Stimulated activated CD4-positive, alpha-beta T cell treated with anti-CD3 and anti-CD28 coated beads, TNF-alpha, amount 100 ng/mL, for 24 hours (primary cell): ENCODE measurements around the gene ZNF275.
A peak's percentile ranks its signal among the peaks of the same experiment; 100 is the strongest.
"Not testable (repeated sequence)": the region's sequence is repeated elsewhere in the genome, so short reads cannot be mapped to it uniquely, and the experiment has no call there.

Source experiments
- DNase-seq, 3 experiments: peaks; one replicate each; pipeline ENCODE4 v3.0.0-alpha.2; 2020; ENCODE audit warnings: low read depth in 3 of 3

Gene ZNF275

GRCh38 chrX:153387987-153388721 is 54.2 kb downstream of the ZNF275 start:
- no peak for DNase-seq

GRCh38 chrX:153388722-153389459 is 54.9 kb downstream of the ZNF275 start:
- no peak for DNase-seq

- DNase-seq, result not testable (repeated sequence)
Observed at GRCh38 chrX:153389460-153389768, 55.5 kb downstream of the ZNF275 start.

- DNase-seq, result no peak
Observed at GRCh38 chrX:153392642-153393321, 58.8 kb downstream of the ZNF275 start.

- no peak for DNase-seq
Observed at GRCh38 chrX:153394612-153395011, 60.7 kb downstream of the ZNF275 start.

GRCh38 chrX:153395613-153396319 is 61.8 kb downstream of the ZNF275 start:
- no peak for DNase-seq

GRCh38 chrX:153396320-153397195 is 62.6 kb downstream of the ZNF275 start:
- DNase-seq, result no peak

GRCh38 chrX:153397256-153397960 is 63.5 kb downstream of the ZNF275 start:
- DNase-seq, result no peak

GRCh38 chrX:153398275-153398960 is 64.5 kb downstream of the ZNF275 start:
- no peak for DNase-seq

- peak; percentile 10 to 60 (median 15) for DNase-seq
Observed at GRCh38 chrX:153400146-153401132, 66.5 kb downstream of the ZNF275 start.

GRCh38 chrX:153401133-153401764 is 67.3 kb downstream of the ZNF275 start, which contains the start of gene PNMA6E:
TSS of gene PNMA6E (minus strand) at chrX:153401350. CDS start at chrX:153398849, 2,501 bp downstream.
- DNase-seq, result no peak
